ENCODE results near the gene MFAP4.

GRCh38 chr17:19385521-19385983 lies 1.4 kb downstream of the MFAP4 start:
- TF ChIP-seq POLR2A (IDR thresholded peaks at IDR 0.05), result no peak
- TF ChIP-seq, protein P1, sequence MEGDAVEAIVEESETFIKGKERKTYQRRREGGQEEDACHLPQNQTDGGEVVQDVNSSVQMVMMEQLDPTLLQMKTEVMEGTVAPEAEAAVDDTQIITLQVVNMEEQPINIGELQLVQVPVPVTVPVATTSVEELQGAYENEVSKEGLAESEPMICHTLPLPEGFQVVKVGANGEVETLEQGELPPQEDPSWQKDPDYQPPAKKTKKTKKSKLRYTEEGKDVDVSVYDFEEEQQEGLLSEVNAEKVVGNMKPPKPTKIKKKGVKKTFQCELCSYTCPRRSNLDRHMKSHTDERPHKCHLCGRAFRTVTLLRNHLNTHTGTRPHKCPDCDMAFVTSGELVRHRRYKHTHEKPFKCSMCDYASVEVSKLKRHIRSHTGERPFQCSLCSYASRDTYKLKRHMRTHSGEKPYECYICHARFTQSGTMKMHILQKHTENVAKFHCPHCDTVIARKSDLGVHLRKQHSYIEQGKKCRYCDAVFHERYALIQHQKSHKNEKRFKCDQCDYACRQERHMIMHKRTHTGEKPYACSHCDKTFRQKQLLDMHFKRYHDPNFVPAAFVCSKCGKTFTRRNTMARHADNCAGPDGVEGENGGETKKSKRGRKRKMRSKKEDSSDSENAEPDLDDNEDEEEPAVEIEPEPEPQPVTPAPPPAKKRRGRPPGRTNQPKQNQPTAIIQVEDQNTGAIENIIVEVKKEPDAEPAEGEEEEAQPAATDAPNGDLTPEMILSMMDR (IDR thresholded peaks at IDR 0.05), result no peak

Data from vagina (tissue), 2 donors.